Testis (tissue), 5 donors: ENCODE data around the gene SMIM3. TPM values are rescaled to one million over a fixed set of nuclear protein-coding genes. Genes with fewer than 3 reads are reported as not detected.
A peak's percentile ranks its signal among the peaks of the same experiment; 100 is the strongest.

Experiments used
- DNase-seq: peaks from one replicate; pipeline ENCODE4 v3.0.0-alpha.2; 2019
- H3K27ac ChIP-seq, 2 donors: fragments of 200-600 bp; sonication (generic); one replicate each; pipeline ENCODE4 v1.5.1; 2019
- H3K27me3 ChIP-seq: fragments of 200-600 bp; sonication (generic); one replicate; pipeline ENCODE4 v1.5.1; 2019
- H3K36me3 ChIP-seq: fragments of 200-600 bp; sonication (generic); one replicate; pipeline ENCODE4 v1.5.1; 2017; ENCODE audit warnings: low read depth; ENCODE audit errors: missing control alignments
- H3K4me1 ChIP-seq: fragments of 200-600 bp; sonication (generic); one replicate; pipeline ENCODE4 v1.5.1; 2019
- H3K4me3 ChIP-seq, 2 donors: fragments of 200-600 bp; sonication (generic); one replicate each; pipeline ENCODE4 v1.5.1; 2017 to 2019
- H3K9me3 ChIP-seq: fragments of 200-600 bp; sonication (generic); one replicate; pipeline ENCODE4 v1.5.1; 2017
- CTCF ChIP-seq, 3 experiments: fragments of 450-650 bp in 2 of 3; fragments of 200-600 bp in 1 of 3; sonication (generic) in 1 of 3; IDR thresholded peaks; one replicate each; pipeline ENCODE4 v1.5.1; 2016 to 2019; ENCODE audit warnings: antibody characterized with exemption in 3 of 3, mild to moderate bottlenecking in 2 of 3, moderate library complexity in 1 of 3
- POLR2A ChIP-seq: fragments of 450-650 bp; IDR thresholded peaks from one replicate; pipeline ENCODE4 v1.6.1; 2017; ENCODE audit warnings: antibody characterized with exemption, mild to moderate bottlenecking, moderate library complexity
- WGBS, 2 donors: methylation state at CpG; one replicate each; pipeline ENCODE4 v1.1.5; 2018; 5-methylcytosine and 5-hydroxymethylcytosine counted together
- intact Hi-C: fragments of 100-400 bp; cut with DNase I; formaldehyde crosslinking; loops from one replicate; pipeline ENCODE4 v1.15.1; 2023; ENCODE audit warnings: low total_unique reads
- long read RNA-seq, 2 donors: transcript quantifications; one replicate each; lab custom pipeline, GENCODE V29; 2026
- polyA plus RNA-seq: library from polyadenylated mRNA; stranded (reverse); fragments of 350-450 nt; fragmentation: Illumina TruSeq; extraction: RNeasy Lipid Tissue Mini Kit (QIAGEN cat#74804); gene quantifications from one replicate; pipeline ENCODE4 v1.2.3, GENCODE V29; 2014; ENCODE audit warnings: low read depth, low replicate concordance; ENCODE audit not compliant: insufficient read depth
- total RNA-seq, 2 donors: library from RNA; depleted of rRNA; stranded (reverse); fragments of >200 nt; gene quantifications; one replicate each; pipeline ENCODE4 v1.2.3, GENCODE V29; 2016

SMIM3 gene
- 1 to 10 TPM; 8.1 to 8.8 TPM for total RNA-seq
- 8.7 TPM for polyA plus RNA-seq
- long read RNA-seq, donor 1, transcript SMIM3-201 (2 exons, 2,332 nt) = major isoform, 17 of 17 reads
- long read RNA-seq, donor 1, partial matches to known transcripts = 0 of 17 reads
- long read RNA-seq, donor 1, other reads (novel, unspliced or antisense) = 0 of 17 reads
- long read RNA-seq, donor 2, transcript SMIM3-201 (2 exons, 2,332 nt) = major isoform, 7 of 7 reads
- long read RNA-seq, donor 2, partial matches to known transcripts = 0 of 7 reads
- long read RNA-seq, donor 2, other reads (novel, unspliced or antisense) = 0 of 7 reads

- DNase-seq = peak; percentile 82
- H3K36me3 ChIP-seq = no peaks in the 10 kb centered on the region
- TF ChIP-seq CTCF (IDR thresholded peaks at IDR 0.05) = no peak
- TF ChIP-seq POLR2A = no peak
- H3K27me3 ChIP-seq = no peaks in the 10 kb centered on the region
- WGBS, 2 donors = 0 to 1% methylated on average over 25 to 55 of the region's 59 CpGs
- peaks cover 29% of the 10 kb centered on the region for H3K4me1 ChIP-seq
- H3K4me3 ChIP-seq = peak within 1 kb of the TSS; percentile 64 to 76
- intact Hi-C loops = no loop called here
- H3K9me3 ChIP-seq = no peaks in the 10 kb centered on the region
- peak within 1 kb of the TSS; percentile 57 to 90 for H3K27ac ChIP-seq
These were observed at the start of gene SMIM3 for GRCh38 chr5:150778517-150779396. Gene SMIM3 (plus strand): TSS chr5:150778757. CDS start chr5:150795441, 16,684 bp downstream.

GRCh38 chr5:150729859-150730258 lies 48.7 kb upstream of the SMIM3 start:
- no peak overlapping the region for H3K4me3 ChIP-seq

GRCh38 chr5:150731669-150732242 lies 46.8 kb upstream of the SMIM3 start:
- peak overlapping the region in 1 of 2 donors; percentile 29 for H3K27ac ChIP-seq
- H3K9me3 ChIP-seq = no peaks in the 10 kb centered on the region
- H3K4me1 ChIP-seq = no peaks in the 10 kb centered on the region
- TF ChIP-seq POLR2A (no peak), CTCF (IDR thresholded peaks at IDR 0.05) (no peak)
- no peaks in the 10 kb centered on the region for H3K27me3 ChIP-seq
- no peak for DNase-seq
- no peak overlapping the region for H3K4me3 ChIP-seq
- intact Hi-C loops = no loop called here
- no peaks in the 10 kb centered on the region for H3K36me3 ChIP-seq
- 87 to 88% methylated on average over 6 of the region's 6 CpGs for WGBS, 2 donors

More at GRCh38 chr5:150729859-150730258, 48.7 kb upstream of the SMIM3 start:
- Histone ChIP-seq H3K27ac (no peak overlapping the region), H3K4me1 (no peaks in the 10 kb centered on the region), H3K27me3 (no peaks in the 10 kb centered on the region), H3K36me3 (peaks cover 3% of the 10 kb centered on the region), H3K9me3 (no peaks in the 10 kb centered on the region)
- intact Hi-C loops = no loop called here
- no peak for TF ChIP-seq POLR2A
- TF ChIP-seq CTCF (IDR thresholded peaks at IDR 0.05) = no peak
- WGBS, 2 donors = 95 to 96% methylated on average over 4 of the region's 4 CpGs
- DNase-seq = no peak

GRCh38 chr5:150734579-150735384 lies 43.8 kb upstream of the SMIM3 start:
- Histone ChIP-seq H3K27ac (peak overlapping the region in 1 of 2 donors; percentile 25), H3K4me1 (peaks cover 6% of the 10 kb centered on the region), H3K36me3 (no peaks in the 10 kb centered on the region), H3K9me3 (no peaks in the 10 kb centered on the region), H3K27me3 (no peaks in the 10 kb centered on the region), H3K4me3 (no peak overlapping the region)
- WGBS, 2 donors = 87 to 95% methylated on average over 7 of the region's 7 CpGs
- DNase-seq = peak; percentile 41
- TF ChIP-seq CTCF (IDR thresholded peaks at IDR 0.05) (no peak), POLR2A (no peak)
- intact Hi-C loops = no loop called here
